HepG2 (cell line): ENCODE results near the gene TRAPPC4. TPM values are rescaled to one million over a fixed set of nuclear protein-coding genes. Genes with fewer than 3 reads are reported as not detected.

Source experiments
- GZF1 ChIP-seq: sonication (generic); formaldehyde crosslinking; IDR thresholded peaks from 2 replicates; pipeline ENCODE4 v1.5.1; 2020; ENCODE audit warnings: mild to moderate bottlenecking, missing genetic modification reagents
- MAF1 ChIP-seq: sonication (generic); formaldehyde crosslinking; IDR thresholded peaks from 2 replicates; pipeline ENCODE4 v1.5.0; 2020; ENCODE audit warnings: missing genetic modification reagents, borderline replicate concordance
- NFE2L2 ChIP-seq: fragments of 150-350 bp; IDR thresholded peaks from 2 replicates; pipeline ENCODE4 v1.6.1; 2014; ENCODE audit warnings: low read length
- ZNF274 ChIP-seq: sonication (generic); formaldehyde crosslinking; IDR thresholded peaks from 2 replicates; pipeline ENCODE4 v1.5.1; 2020; ENCODE audit warnings: mild to moderate bottlenecking, missing genetic modification reagents
- ZNF616 ChIP-seq: sonication (generic); formaldehyde crosslinking; IDR thresholded peaks from 2 replicates; pipeline ENCODE4 v1.5.0; 2020; ENCODE audit warnings: low read depth, mild to moderate bottlenecking, missing genetic modification reagents
- polyA plus RNA-seq, 8 experiments: library from polyadenylated mRNA; depleted of rRNA in 3 of 8; stranded (reverse) in 7 of 8; unstranded in 1 of 8; fragments of >200 nt; fragmentation: Illumina TruSeq in 4 of 8; extraction: Trizol in 4 of 8; gene quantifications; 2 replicates each; pipeline versions ENCODE4 v1.2.1 to v1.2.3, GENCODE V29; 2011 to 2016; ENCODE audit warnings: low read depth in 4 of 8, missing spikeins in 1 of 8, mixed read lengths in 1 of 8; ENCODE audit not compliant: insufficient read depth in 1 of 8
- total RNA-seq, 5 experiments: library from RNA; depleted of rRNA; stranded (reverse); fragments of >200 nt; fragmentation: Illumina TruSeq; extraction: Trizol; gene quantifications; 2 replicates each; pipeline ENCODE4 v1.2.3, GENCODE V29; 2016; ENCODE audit warnings: low read depth in 1 of 5
- TF ChIP-seq, protein P1 (sequence below): sonication (generic); formaldehyde crosslinking; IDR thresholded peaks from 2 replicates; pipeline ENCODE4 v1.4.0; 2020; ENCODE audit warnings: missing genetic modification reagents, mild to moderate bottlenecking, borderline replicate concordance
- TF ChIP-seq, protein P2 (sequence below): sonication (generic); formaldehyde crosslinking; IDR thresholded peaks from 2 replicates; pipeline ENCODE4 v1.4.0; 2020; ENCODE audit warnings: missing genetic modification reagents, borderline replicate concordance
- TF ChIP-seq, protein P3 (sequence below): sonication (generic); formaldehyde crosslinking; IDR thresholded peaks from 2 replicates; pipeline ENCODE4 v1.4.0; 2020; ENCODE audit warnings: low read depth, missing genetic modification reagents
- TF ChIP-seq, protein P4 (sequence below): sonication (generic); formaldehyde crosslinking; IDR thresholded peaks from 2 replicates; pipeline ENCODE4 v1.5.0; 2020; ENCODE audit warnings: missing genetic modification reagents
- TF ChIP-seq, protein P5 (sequence below): sonication (generic); formaldehyde crosslinking; IDR thresholded peaks from 2 replicates; pipeline ENCODE4 v1.8.1; 2023; ENCODE audit warnings: missing genetic modification reagents, inconsistent platforms, borderline replicate concordance

Gene TRAPPC4
- total and polyA plus RNA-seq, 2 of the 13 experiments (the other 11 are each of a cell fraction or from before 2014, with no cell fraction given) = 97.4 to 140 TPM

DNA sequence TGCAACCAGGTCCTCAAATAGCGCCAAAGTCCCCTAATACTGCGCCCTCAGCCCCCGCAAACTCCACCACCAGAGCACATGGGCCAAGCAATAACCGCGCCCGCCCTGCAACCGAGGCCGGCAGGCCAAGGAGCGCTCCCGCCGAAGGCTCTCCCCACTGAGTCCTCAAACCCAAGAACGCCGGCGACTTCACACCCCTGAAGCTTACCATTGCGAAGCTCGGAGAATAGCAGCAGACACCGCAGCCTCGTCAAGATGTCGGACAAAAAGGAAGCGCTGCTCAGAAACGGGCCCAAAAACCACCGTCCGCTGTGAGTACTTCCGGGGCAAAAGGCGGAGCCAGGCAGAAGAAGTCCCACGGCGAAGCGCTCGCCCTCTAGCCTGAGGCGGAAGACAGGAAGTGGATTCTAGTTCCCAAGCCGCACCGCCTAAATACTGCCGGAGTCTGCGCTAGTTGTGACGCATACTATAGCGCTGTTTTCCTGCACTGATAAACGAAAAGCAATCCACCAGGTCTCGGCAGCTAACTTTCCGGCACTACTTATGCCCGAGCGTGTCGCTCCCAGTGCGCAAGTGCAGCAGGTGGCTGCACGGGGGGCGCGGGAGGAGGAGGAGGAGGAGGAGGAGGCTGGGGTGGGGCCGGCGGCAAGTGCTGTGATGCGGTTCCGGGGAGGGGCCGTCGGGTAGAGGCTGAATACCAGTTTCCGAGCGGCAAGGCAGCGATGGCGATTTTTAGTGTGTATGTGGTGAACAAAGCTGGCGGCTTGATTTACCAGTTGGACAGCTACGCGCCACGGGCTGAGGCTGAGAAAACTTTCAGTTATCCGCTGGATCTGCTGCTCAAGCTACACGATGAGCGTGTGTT lies at the start of gene TRAPPC4, which contains the start of gene RPS25 (continued):
- TF ChIP-seq, protein P1, sequence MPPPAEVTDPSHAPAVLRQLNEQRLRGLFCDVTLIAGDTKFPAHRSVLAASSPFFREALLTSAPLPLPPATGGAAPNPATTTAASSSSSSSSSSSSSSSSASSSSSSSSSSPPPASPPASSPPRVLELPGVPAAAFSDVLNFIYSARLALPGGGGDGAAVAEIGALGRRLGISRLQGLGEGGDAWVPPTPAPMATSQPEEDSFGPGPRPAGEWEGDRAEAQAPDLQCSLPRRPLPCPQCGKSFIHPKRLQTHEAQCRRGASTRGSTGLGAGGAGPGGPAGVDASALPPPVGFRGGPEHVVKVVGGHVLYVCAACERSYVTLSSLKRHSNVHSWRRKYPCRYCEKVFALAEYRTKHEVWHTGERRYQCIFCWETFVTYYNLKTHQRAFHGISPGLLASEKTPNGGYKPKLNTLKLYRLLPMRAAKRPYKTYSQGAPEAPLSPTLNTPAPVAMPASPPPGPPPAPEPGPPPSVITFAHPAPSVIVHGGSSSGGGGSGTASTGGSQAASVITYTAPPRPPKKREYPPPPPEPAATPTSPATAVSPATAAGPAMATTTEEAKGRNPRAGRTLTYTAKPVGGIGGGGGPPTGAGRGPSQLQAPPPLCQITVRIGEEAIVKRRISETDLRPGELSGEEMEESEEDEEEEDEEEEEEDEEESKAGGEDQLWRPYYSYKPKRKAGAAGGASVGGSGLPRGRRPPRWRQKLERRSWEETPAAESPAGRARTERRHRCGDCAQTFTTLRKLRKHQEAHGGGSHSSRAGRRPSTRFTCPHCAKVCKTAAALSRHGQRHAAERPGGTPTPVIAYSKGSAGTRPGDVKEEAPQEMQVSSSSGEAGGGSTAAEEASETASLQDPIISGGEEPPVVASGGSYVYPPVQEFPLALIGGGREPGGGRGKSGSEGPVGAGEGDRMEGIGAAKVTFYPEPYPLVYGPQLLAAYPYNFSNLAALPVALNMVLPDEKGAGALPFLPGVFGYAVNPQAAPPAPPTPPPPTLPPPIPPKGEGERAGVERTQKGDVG = no peak
- TF ChIP-seq ZNF274 (CRISPR knock-in tag) = 0 out of 2 replicates have a peak, but pooled peaks have one; percentile 13
- TF ChIP-seq, protein P2, sequence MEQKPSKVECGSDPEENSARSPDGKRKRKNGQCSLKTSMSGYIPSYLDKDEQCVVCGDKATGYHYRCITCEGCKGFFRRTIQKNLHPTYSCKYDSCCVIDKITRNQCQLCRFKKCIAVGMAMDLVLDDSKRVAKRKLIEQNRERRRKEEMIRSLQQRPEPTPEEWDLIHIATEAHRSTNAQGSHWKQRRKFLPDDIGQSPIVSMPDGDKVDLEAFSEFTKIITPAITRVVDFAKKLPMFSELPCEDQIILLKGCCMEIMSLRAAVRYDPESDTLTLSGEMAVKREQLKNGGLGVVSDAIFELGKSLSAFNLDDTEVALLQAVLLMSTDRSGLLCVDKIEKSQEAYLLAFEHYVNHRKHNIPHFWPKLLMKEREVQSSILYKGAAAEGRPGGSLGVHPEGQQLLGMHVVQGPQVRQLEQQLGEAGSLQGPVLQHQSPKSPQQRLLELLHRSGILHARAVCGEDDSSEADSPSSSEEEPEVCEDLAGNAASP = no peak; the same call in 1 of the 2 replicates
- TF ChIP-seq NFE2L2 = no peak
- TF ChIP-seq, protein P3, sequence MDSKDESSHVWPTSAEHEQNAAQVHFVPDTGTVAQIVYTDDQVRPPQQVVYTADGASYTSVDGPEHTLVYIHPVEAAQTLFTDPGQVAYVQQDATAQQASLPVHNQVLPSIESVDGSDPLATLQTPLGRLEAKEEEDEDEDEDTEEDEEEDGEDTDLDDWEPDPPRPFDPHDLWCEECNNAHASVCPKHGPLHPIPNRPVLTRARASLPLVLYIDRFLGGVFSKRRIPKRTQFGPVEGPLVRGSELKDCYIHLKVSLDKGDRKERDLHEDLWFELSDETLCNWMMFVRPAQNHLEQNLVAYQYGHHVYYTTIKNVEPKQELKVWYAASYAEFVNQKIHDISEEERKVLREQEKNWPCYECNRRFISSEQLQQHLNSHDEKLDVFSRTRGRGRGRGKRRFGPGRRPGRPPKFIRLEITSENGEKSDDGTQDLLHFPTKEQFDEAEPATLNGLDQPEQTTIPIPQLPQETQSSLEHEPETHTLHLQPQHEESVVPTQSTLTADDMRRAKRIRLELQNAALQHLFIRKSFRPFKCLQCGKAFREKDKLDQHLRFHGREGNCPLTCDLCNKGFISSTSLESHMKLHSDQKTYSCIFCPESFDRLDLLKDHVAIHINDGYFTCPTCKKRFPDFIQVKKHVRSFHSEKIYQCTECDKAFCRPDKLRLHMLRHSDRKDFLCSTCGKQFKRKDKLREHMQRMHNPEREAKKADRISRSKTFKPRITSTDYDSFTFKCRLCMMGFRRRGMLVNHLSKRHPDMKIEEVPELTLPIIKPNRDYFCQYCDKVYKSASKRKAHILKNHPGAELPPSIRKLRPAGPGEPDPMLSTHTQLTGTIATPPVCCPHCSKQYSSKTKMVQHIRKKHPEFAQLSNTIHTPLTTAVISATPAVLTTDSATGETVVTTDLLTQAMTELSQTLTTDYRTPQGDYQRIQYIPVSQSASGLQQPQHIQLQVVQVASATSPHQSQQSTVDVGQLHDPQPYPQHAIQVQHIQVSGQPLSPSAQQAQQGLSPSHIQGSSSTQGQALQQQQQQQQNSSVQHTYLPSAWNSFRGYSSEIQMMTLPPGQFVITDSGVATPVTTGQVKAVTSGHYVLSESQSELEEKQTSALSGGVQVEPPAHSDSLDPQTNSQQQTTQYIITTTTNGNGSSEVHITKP (CRISPR knock-in tag) = no peak
- TF ChIP-seq, protein P4, sequence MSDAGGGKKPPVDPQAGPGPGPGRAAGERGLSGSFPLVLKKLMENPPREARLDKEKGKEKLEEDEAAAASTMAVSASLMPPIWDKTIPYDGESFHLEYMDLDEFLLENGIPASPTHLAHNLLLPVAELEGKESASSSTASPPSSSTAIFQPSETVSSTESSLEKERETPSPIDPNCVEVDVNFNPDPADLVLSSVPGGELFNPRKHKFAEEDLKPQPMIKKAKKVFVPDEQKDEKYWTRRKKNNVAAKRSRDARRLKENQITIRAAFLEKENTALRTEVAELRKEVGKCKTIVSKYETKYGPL (CRISPR knock-in tag) = peak; percentile 50; the same call in 1 of the 2 replicates
- TF ChIP-seq, protein P5, sequence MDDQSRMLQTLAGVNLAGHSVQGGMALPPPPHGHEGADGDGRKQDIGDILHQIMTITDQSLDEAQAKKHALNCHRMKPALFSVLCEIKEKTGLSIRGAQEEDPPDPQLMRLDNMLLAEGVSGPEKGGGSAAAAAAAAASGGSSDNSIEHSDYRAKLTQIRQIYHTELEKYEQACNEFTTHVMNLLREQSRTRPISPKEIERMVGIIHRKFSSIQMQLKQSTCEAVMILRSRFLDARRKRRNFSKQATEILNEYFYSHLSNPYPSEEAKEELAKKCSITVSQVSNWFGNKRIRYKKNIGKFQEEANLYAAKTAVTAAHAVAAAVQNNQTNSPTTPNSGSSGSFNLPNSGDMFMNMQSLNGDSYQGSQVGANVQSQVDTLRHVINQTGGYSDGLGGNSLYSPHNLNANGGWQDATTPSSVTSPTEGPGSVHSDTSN (CRISPR knock-in tag) = no peak
- no peak for TF ChIP-seq MAF1 (CRISPR knock-in tag)
- TF ChIP-seq GZF1 (CRISPR knock-in tag) = no peak
- TF ChIP-seq ZNF616 = no peak
